Panc1 (cell line): ENCODE measurements around the gene PYGM. TPM values are rescaled to one million over a fixed set of nuclear protein-coding genes. Genes with fewer than 3 reads are reported as not detected.

Source experiments
- ATAC-seq: fragments of 200-7000 bp; cut with Tn5 transposase; 2 replicates; pipeline ENCODE4 v1.9.1; 2020; ENCODE audit warnings: mild to moderate bottlenecking, moderate library complexity
- BruUV-seq: library from RNA; stranded (reverse); fragments of 400-500 nt; replicated peaks from 2 replicates; lab custom pipeline; 2021; lab: Mats Ljungman, UMichigan
- CTCF ChIA-PET: fragments of 300-600 bp; sonication (Branson Sonifier 250); formaldehyde crosslinking; loops from one replicate; lab custom pipeline; 2022; ENCODE audit warnings: antibody characterized with exemption; lab: Charles Lee
- POLR2A ChIA-PET: fragments of 300-600 bp; sonication (Branson Sonifier 250); formaldehyde crosslinking; loops from one replicate; lab custom pipeline; 2022; ENCODE audit warnings: antibody characterized with exemption; lab: Charles Lee
- DNase-seq: peaks from one replicate; pipeline ENCODE4 v3.0.0-alpha.2; 2010; ENCODE audit warnings: low read depth, low spot score
- H3K27ac ChIP-seq: 2 replicates; pipeline ENCODE4 v1.5.1; 2011; ENCODE audit warnings: mild to moderate bottlenecking, low read length, inconsistent platforms
- H3K27me3 ChIP-seq: fragments of 200-500 bp; sonication (Bioruptor generic); 2 replicates; pipeline ENCODE4 v1.6.0; 2014; ENCODE audit warnings: low read length, inconsistent platforms; ENCODE audit not compliant: control insufficient read depth, insufficient read depth
- H3K36me3 ChIP-seq: fragments of 200-500 bp; sonication (Bioruptor generic); 2 replicates; pipeline ENCODE4 v1.5.1; 2014; ENCODE audit warnings: inconsistent platforms, mild to moderate bottlenecking, low read length, moderate library complexity; ENCODE audit not compliant: control insufficient read depth, insufficient read depth
- H3K4me1 ChIP-seq: 2 replicates; pipeline ENCODE4 v1.5.1; 2011; ENCODE audit warnings: inconsistent platforms, mild to moderate bottlenecking, low read length, moderate library complexity; ENCODE audit not compliant: control insufficient read depth, insufficient read depth
- H3K4me3 ChIP-seq, 2 experiments: 2 replicates each; pipeline ENCODE4 v1.5.1; 2011 to 2012; ENCODE audit warnings: low read depth in 2 of 2, low read length in 2 of 2, mild to moderate bottlenecking in 2 of 2, inconsistent platforms in 1 of 2, moderate library complexity in 1 of 2
- H3K9me3 ChIP-seq: fragments of 200-500 bp; sonication (Bioruptor generic); 2 replicates; pipeline ENCODE4 v1.5.1; 2014; ENCODE audit warnings: low read depth, mild to moderate bottlenecking, inconsistent platforms, low read length, moderate library complexity; ENCODE audit not compliant: control insufficient read depth, insufficient read depth
- CTCF ChIP-seq: fragments of 450-650 bp; IDR thresholded peaks from 2 replicates; pipeline ENCODE4 v1.5.1; 2017; ENCODE audit warnings: mild to moderate bottlenecking
- POLR2AphosphoS5 ChIP-seq: IDR thresholded peaks from 2 replicates; pipeline ENCODE4 v1.6.1; 2012; ENCODE audit warnings: mild to moderate bottlenecking, low read depth, low read length, moderate library complexity
- REST ChIP-seq, 2 experiments: IDR thresholded peaks; 2 replicates each; pipeline ENCODE4 v1.6.1; 2011 to 2012; ENCODE audit warnings: low read depth in 2 of 2, control low read depth in 1 of 2, low read length in 1 of 2, mild to moderate bottlenecking in 1 of 2, moderate library complexity in 1 of 2; ENCODE audit not compliant: insufficient read depth in 1 of 2
- SIN3A ChIP-seq: IDR thresholded peaks from 2 replicates; pipeline ENCODE4 v1.6.1; 2012; ENCODE audit warnings: low read depth, mild to moderate bottlenecking, low read length, moderate library complexity, borderline replicate concordance; ENCODE audit not compliant: insufficient read depth
- TCF7L2 ChIP-seq: IDR thresholded peaks from 2 replicates; pipeline ENCODE4 v1.6.1; 2011; ENCODE audit warnings: mild to moderate bottlenecking, low read depth, low read length, inconsistent platforms
- in situ Hi-C: cut with HindIII; loops from 2 replicates; pipeline ENCODE4 v1.10.0; 2016; ENCODE audit warnings: low sequenced_read_pairs, low pct_unique_long_range_greater_than_20kb
- intact Hi-C: fragments of 100-400 bp; cut with micrococcal nuclease; formaldehyde crosslinking; loops from one replicate; pipeline ENCODE4 v1.10.0; 2022; ENCODE audit not compliant: unreplicated experiment
- total RNA-seq: library from RNA; stranded (reverse); gene quantifications from one replicate; pipeline ENCODE4 v1.2.1, GENCODE V29; 2021; ENCODE audit not compliant: unreplicated experiment

The PYGM gene
- total RNA-seq, 1 experiment from 2014 or later: 0.39 TPM

- CTCF ChIA-PET: no interaction called here
- in situ Hi-C loops: no loop called here
- no peak; the same call in 1 of the 2 replicates for ATAC-seq
- H3K4me3 ChIP-seq: no peak overlapping the region
- H3K27ac ChIP-seq: no peak overlapping the region
- no peaks in the 10 kb centered on the region for H3K36me3 ChIP-seq
- H3K4me1 ChIP-seq: no peaks in the 10 kb centered on the region
- POLR2A ChIA-PET: no interaction called here
- no peaks in the 10 kb centered on the region for H3K9me3 ChIP-seq
- BruUV-seq: no TSS peak
- no peak for DNase-seq
- no peaks in the 10 kb centered on the region for H3K27me3 ChIP-seq
- TF ChIP-seq REST (IDR thresholded peaks at IDR 0.05; ENCODE audit: insufficient read depth in 1 of 2, low read depth in 2 of 2, low read length in 1 of 2) (no peak), POLR2AphosphoS5 (no peak), SIN3A (no peak), CTCF (no peak), TCF7L2 (no peak)
- intact Hi-C loops: no loop called here
Observed at GRCh38 chr11:64734811-64735724, 24.7 kb downstream of the PYGM start.

- intact Hi-C loops: no loop called here
- Histone ChIP-seq H3K36me3 (no peaks in the 10 kb centered on the region), H3K4me1 (peaks cover under 1% of the 10 kb centered on the region; the same call in 1 of the 2 replicates), H3K27ac (no peak overlapping the region), H3K27me3 (no peaks in the 10 kb centered on the region), H3K9me3 (no peaks in the 10 kb centered on the region), H3K4me3 (no peak overlapping the region)
- no peak for ATAC-seq
- no peak for TF ChIP-seq TCF7L2
- TF ChIP-seq POLR2AphosphoS5: no peak
- TF ChIP-seq CTCF: no peak
- no peak for TF ChIP-seq SIN3A
- TF ChIP-seq REST (IDR thresholded peaks at IDR 0.05; ENCODE audit: insufficient read depth in 1 of 2, low read depth in 2 of 2, low read length in 1 of 2): no peak
- no peak for DNase-seq
- no TSS peak for BruUV-seq
- CTCF ChIA-PET: no interaction called here
- POLR2A ChIA-PET: no interaction called here
- in situ Hi-C loops: no loop called here
Observed at GRCh38 chr11:64731601-64732000, 28.2 kb downstream of the PYGM start.
